K562 (cell line): ENCODE results near the gene AFG1L. TPM values are rescaled to one million over a fixed set of nuclear protein-coding genes. Genes with fewer than 3 reads are reported as not detected.

Experiments
- ADNP ChIP-seq: fragments of 200-800 bp; sonication (Bioruptor generic); IDR thresholded peaks from 2 replicates; pipeline ENCODE4 v1.6.1; 2016; ENCODE audit warnings: missing genetic modification characterization, missing compliant biosample characterization
- ASH1L ChIP-seq: fragments of 450-650 bp; IDR thresholded peaks from 2 replicates; pipeline ENCODE4 v1.6.1; 2018; ENCODE audit warnings: borderline replicate concordance, mild to moderate bottlenecking, low read depth; ENCODE audit not compliant: partially characterized antibody
- ATF7 ChIP-seq: fragments of 450-650 bp; IDR thresholded peaks from 2 replicates; pipeline ENCODE4 v1.7.1; 2014; ENCODE audit warnings: mild to moderate bottlenecking, moderate library complexity
- CBX3 ChIP-seq, 2 experiments: IDR thresholded peaks; 1 replicate in 1 of 2; 2 replicates in 1 of 2; pipeline ENCODE4 v1.6.1; 2012; ENCODE audit warnings: inconsistent platforms in 2 of 2, low read length in 2 of 2, borderline replicate concordance in 1 of 2, control low read depth in 1 of 2
- CHD1 ChIP-seq: fragments of 200-600 bp; sonication (generic); IDR thresholded peaks from one replicate; pipeline ENCODE4 v1.6.1; 2012; ENCODE audit warnings: mild to moderate bottlenecking, moderate library complexity, low read length, inconsistent platforms
- EHMT2 ChIP-seq: fragments of 450-650 bp; IDR thresholded peaks from 2 replicates; pipeline ENCODE4 v1.6.1; 2018; ENCODE audit warnings: antibody characterized with exemption
- GATAD2B ChIP-seq: fragments of 450-650 bp; IDR thresholded peaks from 2 replicates; pipeline ENCODE4 v1.6.1; 2017; ENCODE audit warnings: mild to moderate bottlenecking, borderline replicate concordance
- MECOM ChIP-seq: fragments of 250-450 bp; sonication (Bioruptor Pico); IDR thresholded peaks from 2 replicates; pipeline ENCODE4 v1.8.0; 2022; ENCODE audit warnings: inconsistent platforms
- PATZ1 ChIP-seq: fragments of 250-450 bp; sonication (Bioruptor Pico); IDR thresholded peaks from 2 replicates; pipeline ENCODE4 v1.5.0; 2020; ENCODE audit warnings: mild to moderate bottlenecking, borderline replicate concordance
- POLR2A ChIP-seq: fragments of 450-650 bp; conservative IDR thresholded peaks from 2 replicates; pipeline ENCODE4 v1.6.1; 2016
- POLR2AphosphoS5 ChIP-seq: IDR thresholded peaks from 2 replicates; pipeline ENCODE4 v1.6.1; 2011; ENCODE audit warnings: mild to moderate bottlenecking, low read depth, low read length, moderate library complexity; ENCODE audit not compliant: control insufficient read depth, insufficient read depth
- POLR2G ChIP-seq: fragments of 200-400 bp; formaldehyde crosslinking; IDR thresholded peaks from 2 replicates; pipeline ENCODE4 v1.6.1; 2017; ENCODE audit warnings: low read depth, mild to moderate bottlenecking, antibody characterized with exemption, low read length, moderate library complexity
- THRA ChIP-seq: fragments of 450-650 bp; IDR thresholded peaks from 2 replicates; pipeline ENCODE4 v1.6.1; 2017; ENCODE audit warnings: mild to moderate bottlenecking, moderate library complexity
- ZBTB26 ChIP-seq: fragments of 450-650 bp; formaldehyde crosslinking; IDR thresholded peaks from 2 replicates; pipeline ENCODE4 v1.4.0; 2022; ENCODE audit warnings: missing genetic modification characterization
- ZNF395 ChIP-seq: fragments of 200-800 bp; sonication (Bioruptor generic); IDR thresholded peaks from 2 replicates; pipeline ENCODE4 v1.6.1; 2017; ENCODE audit warnings: missing genetic modification characterization, missing compliant biosample characterization
- ZNF398 ChIP-seq: fragments of 250-450 bp; sonication (Bioruptor Pico); IDR thresholded peaks from 2 replicates; pipeline ENCODE4 v1.8.0; 2021; ENCODE audit warnings: moderate library complexity, mild to moderate bottlenecking, inconsistent platforms
- ZNF740 ChIP-seq, 3 experiments: fragments of 200-800 bp in 1 of 3; sonication (Bioruptor generic) in 1 of 3; sonication (generic) in 1 of 3; formaldehyde crosslinking in 1 of 3; IDR thresholded peaks; 2 replicates each; pipeline versions ENCODE4 v1.6.1 to v1.8.0; 2016 to 2022; ENCODE audit warnings: mild to moderate bottlenecking in 2 of 3, missing compliant biosample characterization in 2 of 3, missing genetic modification characterization in 2 of 3, missing genetic modification reagents in 1 of 3
- polyA plus RNA-seq, 8 experiments: library from polyadenylated mRNA; depleted of rRNA in 4 of 8; stranded (reverse) in 5 of 8; unstranded in 3 of 8; fragments of >200 nt; fragmentation: Nextera tagmentation in 2 of 8; fragmentation: Illumina TruSeq in 1 of 8; extraction: Ambion mirVana in 2 of 8; extraction: Trizol in 1 of 8; gene quantifications; 2 replicates each; pipeline versions ENCODE4 v1.2.1 to v1.2.3, GENCODE V29; 2011 to 2014; ENCODE audit warnings: inconsistent platforms in 1 of 8, missing spikeins in 1 of 8
- total RNA-seq, 7 experiments: library from RNA; depleted of rRNA in 6 of 7; stranded (reverse); fragments of >200 nt in 6 of 7; fragmentation: Illumina TruSeq in 2 of 7; extraction: Trizol in 2 of 7; gene quantifications; 2 replicates each; pipeline versions ENCODE4 v1.2.1 to v1.2.3, GENCODE V29; 2011 to 2021; ENCODE audit warnings: low replicate concordance in 1 of 7

AFG1L gene
- total and polyA plus RNA-seq, 9 of the 15 experiments (the other 6 are each of a cell fraction or from before 2014, with no cell fraction given) = 2.2 to 15.5 (median 5.8) TPM

GRCh38 chr6:108557494-108558371 lies 262.9 kb downstream of the AFG1L start (continued):
- no peak for TF ChIP-seq THRA
- peak; percentile 87 for TF ChIP-seq GATAD2B
- TF ChIP-seq ATF7 = peak; percentile 8; the same call in 1 of the 2 replicates
- TF ChIP-seq CHD1 = peak; percentile 15
- no peak for TF ChIP-seq CBX3 (IDR thresholded peaks at IDR 0.05; ENCODE audit: borderline replicate concordance in 1 of 2, low read length in 2 of 2)
- no peak for TF ChIP-seq EHMT2
- peak; percentile 46; the same call in 1 of the 2 replicates for TF ChIP-seq ZNF740 (CRISPR knock-in tag; IDR thresholded peaks at IDR 0.05)
- TF ChIP-seq ZNF740 (tag; IDR thresholded peaks at IDR 0.05) = no peak
- TF ChIP-seq ZNF395 (CRISPR knock-in tag) = peak; percentile 82; the same call in 1 of the 2 replicates
- no peak for TF ChIP-seq ASH1L
- TF ChIP-seq MECOM (CRISPR knock-in tag) = no peak
- TF ChIP-seq ZBTB26 (CRISPR knock-in tag) = peak; percentile 86
- no peak for TF ChIP-seq ZNF398
- peak; percentile 61 for TF ChIP-seq POLR2A
- no peak for TF ChIP-seq ADNP (tag)
- peak; percentile 23; the same call in 1 of the 2 replicates for TF ChIP-seq POLR2AphosphoS5
- TF ChIP-seq POLR2G = peak; percentile 82
- no peak for TF ChIP-seq PATZ1
